HepG2 (cell line): Measurements from ENCODE around the gene ZNF345. TPM values are rescaled to one million over a fixed set of nuclear protein-coding genes. Genes with fewer than 3 reads are reported as not detected.

Source experiments
- ATAC-seq: fragments of 200-7000 bp; cut with Tn5 transposase; 3 replicates; pipeline ENCODE4 v1.9.1; 2020; ENCODE audit warnings: mild to moderate bottlenecking, moderate library complexity
- BruUV-seq: library from RNA; stranded (reverse); fragments of 400-500 nt; replicated peaks from 2 replicates; lab custom pipeline; 2021; lab: Mats Ljungman, UMichigan
- CTCF ChIA-PET: fragments of 300-600 bp; formaldehyde crosslinking; extraction: SDS; loops from one replicate; lab custom pipeline; 2021; ENCODE audit warnings: low total read pairs, inconsistent platforms, low intra/inter-chr PET ratio; lab: Yijun Ruan, JAX
- POLR2A ChIA-PET: fragments of 350-600 bp; sonication (Branson Sonifier 250); formaldehyde crosslinking; loops from one replicate; lab custom pipeline; 2020; ENCODE audit warnings: antibody characterized with exemption, inconsistent platforms; lab: Yijun Ruan, JAX
- DNase-seq: peaks from one replicate; pipeline ENCODE4 v3.0.0-alpha.2; 2015; ENCODE audit warnings: low spot score
- FAIRE-seq: peaks from 3 replicates; lab custom pipeline; 2011; peaks lifted over from hg19 to GRCh38; lab: Jason Lieb, UNC
- H2AFZ ChIP-seq: one replicate; pipeline ENCODE4 v1.6.1; 2011; ENCODE audit warnings: low read length, inconsistent platforms
- H3K27ac ChIP-seq: fragments of 300-600 bp; 3 replicates; pipeline ENCODE4 v1.8.0; 2011; ENCODE audit warnings: mixed run types, mild to moderate bottlenecking, mixed read lengths, low read length, inconsistent platforms; ENCODE audit not compliant: insufficient read depth; ENCODE audit errors: extremely low read length
- H3K27me3 ChIP-seq, 2 experiments: fragments of 200-600 bp in 1 of 2; 2 replicates in 1 of 2; 3 replicates in 1 of 2; pipeline versions ENCODE4 v1.6.0 to v1.8.0; 2011; ENCODE audit warnings: low read length in 2 of 2, mild to moderate bottlenecking in 2 of 2, moderate library complexity in 2 of 2, inconsistent platforms in 1 of 2; ENCODE audit not compliant: insufficient read depth in 2 of 2, control insufficient read depth in 1 of 2
- H3K36me3 ChIP-seq, 2 experiments: fragments of 200-600 bp in 1 of 2; replicated peaks in 1 of 2; 2 replicates in 1 of 2; 3 replicates in 1 of 2; pipeline versions ENCODE4 v1.5.1 to v1.8.0; 2011; ENCODE audit warnings: low read length in 2 of 2, inconsistent platforms in 1 of 2; ENCODE audit not compliant: insufficient read depth in 2 of 2, control insufficient read depth in 1 of 2
- H3K4me1 ChIP-seq: 2 replicates; pipeline ENCODE4 v1.5.1; 2012; ENCODE audit warnings: low read length, inconsistent platforms; ENCODE audit not compliant: insufficient read depth
- H3K4me2 ChIP-seq: 2 replicates; pipeline ENCODE4 v1.6.0; 2011; ENCODE audit warnings: low read depth, low read length, inconsistent platforms
- H3K4me3 ChIP-seq, 3 experiments: fragments of 200-600 bp in 1 of 3; sonication (generic), shearing (Covaris generic) in 1 of 3; replicated peaks in 1 of 3; 2 replicates each; pipeline ENCODE4 v1.5.1; 2011 to 2016; ENCODE audit warnings: low read length in 3 of 3, inconsistent platforms in 2 of 3, low read depth in 2 of 3, mild to moderate bottlenecking in 2 of 3, control low read depth in 1 of 3, mixed read lengths in 1 of 3; ENCODE audit not compliant: insufficient read depth in 1 of 3
- H3K79me2 ChIP-seq: one replicate; pipeline ENCODE4 v1.6.1; 2011; ENCODE audit warnings: low read length, inconsistent platforms; ENCODE audit not compliant: insufficient read depth
- H3K9ac ChIP-seq: 2 replicates; pipeline ENCODE4 v1.6.0; 2011; ENCODE audit warnings: mild to moderate bottlenecking, low read depth, low read length, inconsistent platforms; ENCODE audit not compliant: insufficient read depth
- H3K9me3 ChIP-seq: 2 replicates; pipeline ENCODE4 v1.5.1; 2012; ENCODE audit warnings: mild to moderate bottlenecking, low read length
- H4K20me1 ChIP-seq: 2 replicates; pipeline ENCODE4 v1.6.0; 2011; ENCODE audit warnings: inconsistent platforms, mild to moderate bottlenecking, low read length, moderate library complexity; ENCODE audit not compliant: insufficient read depth
- AHR ChIP-seq: IDR thresholded peaks from 2 replicates; pipeline ENCODE4 v1.6.1; 2018; ENCODE audit warnings: missing genetic modification reagents, missing compliant biosample characterization
- ATF7 ChIP-seq, 2 experiments: fragments of 450-650 bp in 1 of 2; sonication (generic) in 1 of 2; formaldehyde crosslinking in 1 of 2; IDR thresholded peaks; 2 replicates each; pipeline versions ENCODE4 v1.4.0 to v1.6.1; 2016 to 2020; ENCODE audit warnings: antibody characterized with exemption in 1 of 2, mild to moderate bottlenecking in 1 of 2, missing genetic modification reagents in 1 of 2
- EED ChIP-seq: sonication (generic); formaldehyde crosslinking; IDR thresholded peaks from 2 replicates; pipeline ENCODE4 v1.5.0; 2020; ENCODE audit warnings: mild to moderate bottlenecking, missing genetic modification reagents
- FOXM1 ChIP-seq: sonication (generic); formaldehyde crosslinking; IDR thresholded peaks from 2 replicates; pipeline ENCODE4 v1.5.0; 2020; ENCODE audit warnings: missing genetic modification reagents
- POLR2AphosphoS2 ChIP-seq: IDR thresholded peaks from 2 replicates; pipeline ENCODE4 v1.6.1; 2011; ENCODE audit warnings: low read depth, low read length, improper control_type of control experiment
- RBM22 ChIP-seq: fragments of 200-400 bp; formaldehyde crosslinking; optimal IDR thresholded peaks from 2 replicates; pipeline ENCODE3; 2017; ENCODE audit warnings: mild to moderate bottlenecking, low read length, moderate library complexity
- REPIN1 ChIP-seq: sonication (generic); formaldehyde crosslinking; IDR thresholded peaks from 2 replicates; pipeline ENCODE4 v1.8.0; 2022; ENCODE audit warnings: missing genetic modification reagents, low read depth, mild to moderate bottlenecking, borderline replicate concordance
- SNRNP70 ChIP-seq: fragments of 200-400 bp; formaldehyde crosslinking; IDR thresholded peaks from 2 replicates; pipeline ENCODE4 v1.6.1; 2017; ENCODE audit warnings: mild to moderate bottlenecking, low read depth, low read length, moderate library complexity
- ZFP36L2 ChIP-seq: sonication (generic); formaldehyde crosslinking; IDR thresholded peaks from 2 replicates; pipeline ENCODE4 v1.4.0; 2020; ENCODE audit warnings: missing genetic modification reagents
- ZNF207 ChIP-seq: fragments of 450-650 bp; IDR thresholded peaks from 2 replicates; pipeline ENCODE4 v1.6.1; 2016; ENCODE audit warnings: antibody characterized with exemption, borderline replicate concordance
- ZNF343 ChIP-seq: sonication (generic); formaldehyde crosslinking; IDR thresholded peaks from 2 replicates; pipeline ENCODE4 v1.4.0; 2020; ENCODE audit warnings: mild to moderate bottlenecking, missing genetic modification reagents
- ZNF552 ChIP-seq: sonication (generic); formaldehyde crosslinking; IDR thresholded peaks from 2 replicates; pipeline ENCODE4 v1.9.0; 2022; ENCODE audit warnings: missing genetic modification reagents, mild to moderate bottlenecking, borderline replicate concordance
- ZNF816 ChIP-seq: sonication (generic); formaldehyde crosslinking; IDR thresholded peaks from 2 replicates; pipeline ENCODE4 v1.8.0; 2022; ENCODE audit warnings: missing genetic modification reagents, mild to moderate bottlenecking, borderline replicate concordance
- WGBS: methylation state at CpG from one replicate; pipeline ENCODE4 v1.1.6; 2017; ENCODE audit warnings: low lambda C conversion rate; 5-methylcytosine and 5-hydroxymethylcytosine counted together
- in situ Hi-C: cut with HindIII; loops from 2 replicates; pipeline ENCODE4 v1.10.0; 2017; ENCODE audit warnings: low pct_unique_long_range_greater_than_20kb; ENCODE audit not compliant: extremely low pct_ligation_motif_present
- intact Hi-C: fragments of 100-400 bp; cut with micrococcal nuclease; formaldehyde crosslinking; loops from one replicate; pipeline ENCODE4 v1.10.0; 2022; ENCODE audit not compliant: unreplicated experiment
- polyA plus RNA-seq, 8 experiments: library from polyadenylated mRNA; depleted of rRNA in 3 of 8; stranded (reverse) in 7 of 8; unstranded in 1 of 8; fragments of >200 nt; fragmentation: Illumina TruSeq in 4 of 8; extraction: Trizol in 4 of 8; gene quantifications; 2 replicates each; pipeline versions ENCODE4 v1.2.1 to v1.2.3, GENCODE V29; 2011 to 2016; ENCODE audit warnings: low read depth in 4 of 8, missing spikeins in 1 of 8, mixed read lengths in 1 of 8; ENCODE audit not compliant: insufficient read depth in 1 of 8
- total RNA-seq, 5 experiments: library from RNA; depleted of rRNA; stranded (reverse); fragments of >200 nt; fragmentation: Illumina TruSeq; extraction: Trizol; gene quantifications; 2 replicates each; pipeline ENCODE4 v1.2.3, GENCODE V29; 2016; ENCODE audit warnings: low read depth in 1 of 5
- TF ChIP-seq, protein P1 (sequence below): sonication (generic); formaldehyde crosslinking; IDR thresholded peaks from 2 replicates; pipeline ENCODE4 v1.4.0; 2020; ENCODE audit warnings: missing genetic modification reagents, mild to moderate bottlenecking, borderline replicate concordance
- TF ChIP-seq, protein P2 (sequence below): sonication (generic); formaldehyde crosslinking; IDR thresholded peaks from 2 replicates; pipeline ENCODE4 v1.8.0; 2022; ENCODE audit warnings: missing genetic modification reagents, mild to moderate bottlenecking, inconsistent platforms, borderline replicate concordance
- TF ChIP-seq, protein P3 (sequence below), 2 experiments: sonication (generic) in 1 of 2; formaldehyde crosslinking in 1 of 2; IDR thresholded peaks; 2 replicates each; pipeline versions ENCODE4 v1.4.0 to v1.6.1; 2018 to 2020; ENCODE audit warnings: missing genetic modification reagents in 2 of 2, borderline replicate concordance in 1 of 2, low read depth in 1 of 2, mild to moderate bottlenecking in 1 of 2, missing biosample characterization in 1 of 2

ZNF345 gene
- total and polyA plus RNA-seq, 2 of the 13 experiments (the other 11 are each of a cell fraction or from before 2014, with no cell fraction given), result 2.6 to 2.9 TPM

DNA sequence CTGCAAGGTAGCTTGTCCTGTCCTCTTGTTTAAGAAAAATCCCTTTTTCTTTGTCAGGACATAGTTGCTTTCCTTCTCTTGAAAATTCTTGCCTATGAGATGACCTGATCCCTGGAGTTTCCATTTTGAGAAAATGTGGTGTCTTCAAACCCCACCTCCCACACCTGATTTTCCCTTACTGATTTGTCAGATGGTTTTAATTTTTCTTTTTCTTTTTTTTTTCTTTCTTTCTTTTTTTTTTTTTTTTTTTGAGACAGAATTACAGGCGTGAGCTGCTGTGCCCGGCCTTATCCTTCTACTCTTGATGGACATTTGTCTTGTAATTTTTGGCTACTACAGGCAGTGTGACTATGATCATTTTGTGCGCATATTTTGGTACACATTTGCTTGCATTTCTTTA is 1.2 kb downstream of the ZNF345 start:
- CTCF ChIA-PET, result no interaction called here
- peak overlapping the region; percentile 89; the same call in 1 of the 2 replicates for H3K9ac ChIP-seq
- H3K4me3 ChIP-seq, result peak overlapping the region; percentile 88 to 98 (median 96)
- H3K4me2 ChIP-seq, result peak overlapping the region; percentile 89
- intact Hi-C loops (loop anchor here (5.0 kb wide), 1 partner anchor 80 kb away; the partner anchor contains the start of gene ZNF850), in situ Hi-C loops (no loop called here)
- FAIRE-seq, result no peak
- H4K20me1 ChIP-seq, result no peaks in the 10 kb centered on the region
- no peak overlapping the region for H3K27ac ChIP-seq
- peaks cover 12% of the 10 kb centered on the region for H3K4me1 ChIP-seq
- BruUV-seq, result no TSS peak
- H3K27me3 ChIP-seq, result peaks cover 0 to 4% of the 10 kb centered on the region in 2 experiments; a peak in 1 of 5 replicates
- WGBS, result 96% methylated on average over 3 of the region's 3 CpGs
- POLR2A ChIA-PET, result interaction anchor here (2.2 to 4.8 kb wide), 2 partner anchors 13 to 278 kb away, joined by 14 to 169 read pairs; partner anchors contain the start of genes ZNF529 and ZNF790
- no peak for ATAC-seq
- H3K36me3 ChIP-seq, result no peaks in the 10 kb centered on the region; a peak in 1 of 5 replicates
- DNase-seq, result no peak
- peaks cover 25% of the 10 kb centered on the region; the same call in 1 of the 2 replicates for H3K9me3 ChIP-seq
- no peak overlapping the region for H2AFZ ChIP-seq
- peaks cover 6% of the 10 kb centered on the region for H3K79me2 ChIP-seq
- no peak for TF ChIP-seq ZNF816 (CRISPR knock-in tag)
- no peak for TF ChIP-seq ZNF207
- no peak for TF ChIP-seq RBM22
- no peak for TF ChIP-seq ZFP36L2
- TF ChIP-seq, protein P1, sequence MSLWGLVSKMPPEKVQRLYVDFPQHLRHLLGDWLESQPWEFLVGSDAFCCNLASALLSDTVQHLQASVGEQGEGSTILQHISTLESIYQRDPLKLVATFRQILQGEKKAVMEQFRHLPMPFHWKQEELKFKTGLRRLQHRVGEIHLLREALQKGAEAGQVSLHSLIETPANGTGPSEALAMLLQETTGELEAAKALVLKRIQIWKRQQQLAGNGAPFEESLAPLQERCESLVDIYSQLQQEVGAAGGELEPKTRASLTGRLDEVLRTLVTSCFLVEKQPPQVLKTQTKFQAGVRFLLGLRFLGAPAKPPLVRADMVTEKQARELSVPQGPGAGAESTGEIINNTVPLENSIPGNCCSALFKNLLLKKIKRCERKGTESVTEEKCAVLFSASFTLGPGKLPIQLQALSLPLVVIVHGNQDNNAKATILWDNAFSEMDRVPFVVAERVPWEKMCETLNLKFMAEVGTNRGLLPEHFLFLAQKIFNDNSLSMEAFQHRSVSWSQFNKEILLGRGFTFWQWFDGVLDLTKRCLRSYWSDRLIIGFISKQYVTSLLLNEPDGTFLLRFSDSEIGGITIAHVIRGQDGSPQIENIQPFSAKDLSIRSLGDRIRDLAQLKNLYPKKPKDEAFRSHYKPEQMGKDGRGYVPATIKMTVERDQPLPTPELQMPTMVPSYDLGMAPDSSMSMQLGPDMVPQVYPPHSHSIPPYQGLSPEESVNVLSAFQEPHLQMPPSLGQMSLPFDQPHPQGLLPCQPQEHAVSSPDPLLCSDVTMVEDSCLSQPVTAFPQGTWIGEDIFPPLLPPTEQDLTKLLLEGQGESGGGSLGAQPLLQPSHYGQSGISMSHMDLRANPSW (CRISPR knock-in tag), result no peak
- TF ChIP-seq, protein P2, sequence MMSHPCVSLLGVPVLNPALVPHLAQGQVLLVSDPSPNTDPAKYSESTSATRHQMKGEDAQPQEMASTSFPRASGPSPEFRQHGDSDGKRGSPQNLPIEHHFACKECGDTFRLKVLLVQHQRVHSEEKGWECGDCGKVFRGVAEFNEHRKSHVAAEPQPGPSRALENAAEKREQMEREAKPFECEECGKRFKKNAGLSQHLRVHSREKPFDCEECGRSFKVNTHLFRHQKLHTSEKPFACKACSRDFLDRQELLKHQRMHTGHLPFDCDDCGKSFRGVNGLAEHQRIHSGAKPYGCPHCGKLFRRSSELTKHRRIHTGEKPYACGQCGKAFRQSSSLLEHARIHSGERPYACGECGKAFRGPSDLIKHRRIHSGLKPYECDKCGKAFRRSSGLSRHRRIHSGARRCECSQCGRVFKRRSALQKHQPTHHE (CRISPR knock-in tag), result no peak
- no peak for TF ChIP-seq POLR2AphosphoS2
- TF ChIP-seq AHR (CRISPR knock-in tag), result no peak
- TF ChIP-seq FOXM1 (CRISPR knock-in tag), result no peak
- no peak for TF ChIP-seq REPIN1
- TF ChIP-seq ATF7 (IDR thresholded peaks at IDR 0.05), result no peak
- no peak for TF ChIP-seq ATF7 (CRISPR knock-in tag; IDR thresholded peaks at IDR 0.05)
- no peak for TF ChIP-seq ZNF343
- no peak for TF ChIP-seq ZNF552 (CRISPR knock-in tag)
- TF ChIP-seq SNRNP70, result no peak
- no peak for TF ChIP-seq EED (CRISPR knock-in tag)
- TF ChIP-seq, protein P3, sequence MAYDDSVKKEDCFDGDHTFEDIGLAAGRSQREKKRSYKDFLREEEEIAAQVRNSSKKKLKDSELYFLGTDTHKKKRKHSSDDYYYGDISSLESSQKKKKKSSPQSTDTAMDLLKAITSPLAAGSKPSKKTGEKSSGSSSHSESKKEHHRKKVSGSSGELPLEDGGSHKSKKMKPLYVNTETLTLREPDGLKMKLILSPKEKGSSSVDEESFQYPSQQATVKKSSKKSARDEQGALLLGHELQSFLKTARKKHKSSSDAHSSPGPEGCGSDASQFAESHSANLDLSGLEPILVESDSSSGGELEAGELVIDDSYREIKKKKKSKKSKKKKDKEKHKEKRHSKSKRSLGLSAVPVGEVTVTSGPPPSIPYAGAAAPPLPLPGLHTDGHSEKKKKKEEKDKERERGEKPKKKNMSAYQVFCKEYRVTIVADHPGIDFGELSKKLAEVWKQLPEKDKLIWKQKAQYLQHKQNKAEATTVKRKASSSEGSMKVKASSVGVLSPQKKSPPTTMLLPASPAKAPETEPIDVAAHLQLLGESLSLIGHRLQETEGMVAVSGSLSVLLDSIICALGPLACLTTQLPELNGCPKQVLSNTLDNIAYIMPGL (CRISPR knock-in tag; IDR thresholded peaks at IDR 0.05; ENCODE audit: borderline replicate concordance in 1 of 2, low read depth in 1 of 2), result no peak
